ENCODE results near the gene LGI2. TPM values are rescaled to one million over a fixed set of nuclear protein-coding genes. Genes with fewer than 3 reads are reported as not detected.

LGI2 gene
- total and polyA plus RNA-seq, 2 of the 8 experiments (the other 6 are each of a cell fraction or from before 2014, with no cell fraction given), result 2.3 to 4.0 TPM

GRCh38 chr4:25057299-25057698 lies 26.6 kb upstream of the LGI2 start:
- no peak overlapping the region for H4K5ac ChIP-seq (ENCODE audit: insufficient read length, low read depth, low read length)
- H3K79me2 ChIP-seq (ENCODE audit: control insufficient read depth in 1 of 2, insufficient read depth in 2 of 2, low read length in 2 of 2), result no peaks in the 10 kb centered on the region
- H3K23ac ChIP-seq (ENCODE audit: insufficient read length), result no peak overlapping the region
- no peaks in the 10 kb centered on the region for H4K20me1 ChIP-seq (replicated peaks in 1 of 2; ENCODE audit: control insufficient read depth in 1 of 2, insufficient read depth in 2 of 2, low read length in 2 of 2)
- no peak overlapping the region for H3K4me2 ChIP-seq (ENCODE audit: insufficient read depth in 1 of 2, low read depth in 2 of 2, low read length in 2 of 2)
- H2BK15ac ChIP-seq (ENCODE audit: low read length), result no peak overlapping the region
- no peak overlapping the region for H2BK120ac ChIP-seq (replicated peaks; ENCODE audit: low read depth, low read length)
- H3K4ac ChIP-seq (replicated peaks; ENCODE audit: insufficient read length, low read depth, low read length), result no peak overlapping the region
- no peak overlapping the region for H4K8ac ChIP-seq (ENCODE audit: extremely low read depth, insufficient read depth, low read length)
- POLR2A ChIA-PET (ENCODE audit: partially characterized antibody), result no interaction called here
- H3K27me3 ChIP-seq (replicated peaks in 1 of 4; ENCODE audit: control insufficient read depth in 3 of 4, extremely low read depth in 1 of 4, insufficient read depth in 3 of 4, low read length in 3 of 4), result no peaks in the 10 kb centered on the region
- no peak overlapping the region for H2AFZ ChIP-seq (ENCODE audit: low read length)
- H3K4me1 ChIP-seq (replicated peaks in 1 of 4; ENCODE audit: control insufficient read depth in 3 of 4, insufficient read depth in 4 of 4, low read length in 3 of 4), result no peaks in the 10 kb centered on the region
- H2BK12ac ChIP-seq (ENCODE audit: low read depth, low read length), result no peak overlapping the region
- H2BK20ac ChIP-seq (ENCODE audit: low read length), result no peak overlapping the region
- H3K18ac ChIP-seq (ENCODE audit: extremely low read depth, low read length), result no peak overlapping the region
- no peak overlapping the region for H3K4me3 ChIP-seq (ENCODE audit: extremely low read depth in 1 of 4, insufficient read depth in 2 of 4, low read depth in 3 of 4, low read length in 4 of 4)
- no peak for DNase-seq (ENCODE audit: low read depth in 1 of 2, low spot score in 2 of 2)
- H3K36me3 ChIP-seq (ENCODE audit: control insufficient read depth in 2 of 4, insufficient read depth in 4 of 4, low read length in 3 of 4), result no peaks in the 10 kb centered on the region
- H2BK5ac ChIP-seq (ENCODE audit: low read depth, low read length), result no peak overlapping the region
- no peak overlapping the region for H4K91ac ChIP-seq (replicated peaks; ENCODE audit: insufficient read length, low read length)
- no peak for FAIRE-seq
- no peaks in the 10 kb centered on the region for H3K23me2 ChIP-seq (ENCODE audit: low read depth, low read length)
- 81% methylated on average over 8 of the region's 8 CpGs; no CpG with 5 or more reads in 1 of the 2 experiments for WGBS, 2 experiments (ENCODE audit: extremely low coverage in 1 of 2, insufficient coverage in 1 of 2, insufficient read length in 1 of 2, insufficient replicate concordance in 2 of 2, low coverage in 1 of 2, low lambda C conversion rate in 2 of 2, missing lambda C conversion rate in 1 of 2)
- H3K56ac ChIP-seq (replicated peaks; ENCODE audit: insufficient read length, low read depth, low read length), result no peak overlapping the region
- TF ChIP-seq ZNF274 (IDR thresholded peaks at IDR 0.05; ENCODE audit: borderline replicate concordance, extremely low read depth, low read length) (no peak), YY1 (IDR thresholded peaks at IDR 0.05; ENCODE audit: low read depth, low read length) (no peak), SIRT6 (IDR thresholded peaks at IDR 0.05; ENCODE audit: low read length) (no peak), TEAD4 (IDR thresholded peaks at IDR 0.05; ENCODE audit: low read depth, low read length) (no peak), JUND (IDR thresholded peaks at IDR 0.05; ENCODE audit: low read length) (no peak), GTF2F1 (IDR thresholded peaks at IDR 0.05; ENCODE audit: borderline replicate concordance, low read depth, low read length) (no peak), POLR2A (IDR thresholded peaks at IDR 0.05; ENCODE audit: control extremely low read depth in 1 of 2, low read depth in 2 of 2, low read length in 2 of 2) (no peak), CBX5 (IDR thresholded peaks at IDR 0.05; ENCODE audit: low read depth, low read length) (no peak), SIX5 (IDR thresholded peaks at IDR 0.05; ENCODE audit: low read depth, low read length) (no peak), SP4 (IDR thresholded peaks at IDR 0.05; ENCODE audit: low read length) (no peak), ATF3 (IDR thresholded peaks at IDR 0.05; ENCODE audit: insufficient read depth, low read depth, low read length) (no peak), TCF12 (IDR thresholded peaks at IDR 0.05; ENCODE audit: low read depth, low read length) (no peak)
- no peak overlapping the region for H3K9ac ChIP-seq (replicated peaks in 1 of 4; ENCODE audit: extremely low read depth in 1 of 4, low read depth in 3 of 4, low read length in 3 of 4)
- no peak overlapping the region for H3K27ac ChIP-seq (ENCODE audit: low read depth, low read length)
- CTCF ChIA-PET (ENCODE audit: partially characterized antibody), result interaction anchor here (0.9 to 4.8 kb wide), 2 partner anchors 12 to 14 kb away, joined by 3 to 22 read pairs; no protein-coding TSS in a partner anchor
- H3K14ac ChIP-seq (ENCODE audit: insufficient read length), result no peak overlapping the region
- no peaks in the 10 kb centered on the region for H3K9me3 ChIP-seq (ENCODE audit: insufficient read depth in 2 of 2, low read depth in 1 of 2, low read length in 1 of 2)
- no peaks in the 10 kb centered on the region for H3K79me1 ChIP-seq (ENCODE audit: low read depth, low read length)
- no peak overlapping the region for H2AK5ac ChIP-seq (ENCODE audit: low read depth, low read length)

Data from H1 (cell line).